CD14-positive monocyte (primary cell): Measurements from ENCODE around the gene FBXW11. TPM values are rescaled to one million over a fixed set of nuclear protein-coding genes. Genes with fewer than 3 reads are reported as not detected.

Experiments
- DNase-seq, 3 donors: peaks; one replicate each; pipeline ENCODE4 v3.0.0-alpha.2; 2011 to 2022
- H2AFZ ChIP-seq: 2 replicates; pipeline ENCODE4 v1.6.0; 2012; ENCODE audit warnings: mild to moderate bottlenecking, low read depth, low read length, inconsistent platforms; ENCODE audit not compliant: insufficient read depth, poor library complexity, severe bottlenecking
- H3K27ac ChIP-seq, 2 donors: 1 replicate in 1 of 2; 2 replicates in 1 of 2; pipeline ENCODE4 v1.5.1; 2012 to 2013; ENCODE audit warnings: low read length in 2 of 2, control low read depth in 1 of 2, inconsistent platforms in 1 of 2, low read depth in 1 of 2, mild to moderate bottlenecking in 1 of 2
- H3K27me3 ChIP-seq, 2 donors: one replicate each; pipeline versions ENCODE4 v1.6.0 to v1.6.1; 2011 to 2013; ENCODE audit warnings: low read length in 2 of 2; ENCODE audit not compliant: control insufficient read depth in 2 of 2, insufficient read depth in 2 of 2
- H3K36me3 ChIP-seq, 2 donors: replicated peaks in 1 of 2; 1 replicate in 1 of 2; 2 replicates in 1 of 2; pipeline versions ENCODE4 v1.5.1 to v1.6.1; 2012 to 2013; ENCODE audit warnings: low read length in 2 of 2, control low read depth in 1 of 2, inconsistent platforms in 1 of 2, mild to moderate bottlenecking in 1 of 2; ENCODE audit not compliant: insufficient read depth in 2 of 2, control insufficient read depth in 1 of 2
- H3K4me1 ChIP-seq, 2 donors: 1 replicate in 1 of 2; 2 replicates in 1 of 2; pipeline versions ENCODE4 v1.5.1 to v1.6.1; 2012 to 2013; ENCODE audit warnings: low read length in 2 of 2, control low read depth in 1 of 2, inconsistent platforms in 1 of 2, mild to moderate bottlenecking in 1 of 2, moderate library complexity in 1 of 2; ENCODE audit not compliant: insufficient read depth in 2 of 2, control insufficient read depth in 1 of 2
- H3K4me2 ChIP-seq: replicated peaks from 2 replicates; pipeline ENCODE3; 2012; ENCODE audit warnings: low read length, moderate library complexity, mild to moderate bottlenecking; ENCODE audit not compliant: poor library complexity, severe bottlenecking; ENCODE audit errors: extremely low read depth
- H3K4me3 ChIP-seq, 3 experiments: fragments of 200-600 bp in 1 of 3; sonication (generic) in 1 of 3; replicated peaks in 1 of 3; 1 replicate in 2 of 3; 2 replicates in 1 of 3; pipeline ENCODE4 v1.5.1; 2011 to 2013; ENCODE audit warnings: low read length in 3 of 3, mild to moderate bottlenecking in 3 of 3, control low read depth in 2 of 3, low read depth in 2 of 3, inconsistent platforms in 1 of 3, moderate library complexity in 1 of 3
- H3K79me2 ChIP-seq: 2 replicates; pipeline ENCODE4 v1.6.0; 2012; ENCODE audit warnings: mild to moderate bottlenecking, control low read depth, inconsistent platforms, low read length, moderate library complexity; ENCODE audit not compliant: insufficient read depth
- H3K9ac ChIP-seq: 2 replicates; pipeline ENCODE4 v1.6.0; 2017; ENCODE audit warnings: low read length, mild to moderate bottlenecking; ENCODE audit not compliant: insufficient read depth, poor library complexity, severe bottlenecking
- H3K9me3 ChIP-seq, 2 donors: replicated peaks in 1 of 2; 1 replicate in 1 of 2; 2 replicates in 1 of 2; pipeline versions ENCODE4 v1.5.1 to v1.6.1; 2012 to 2013; ENCODE audit warnings: low read length in 2 of 2, control low read depth in 1 of 2; ENCODE audit not compliant: control insufficient read depth in 1 of 2, insufficient read depth in 1 of 2
- H4K20me1 ChIP-seq: 2 replicates; pipeline ENCODE4 v1.6.0; 2012; ENCODE audit warnings: mild to moderate bottlenecking, low read length, control low read depth, moderate library complexity; ENCODE audit not compliant: insufficient read depth
- H3K27ac Mint-ChIP-seq, 7 donors: one replicate each; pipeline ENCODE4 v1.8.0; 2020; ENCODE audit warnings: mild to moderate bottlenecking in 7 of 7, mixed read lengths in 7 of 7, moderate library complexity in 6 of 7, inconsistent platforms in 2 of 7
- H3K27me3 Mint-ChIP-seq, 3 donors: one replicate each; pipeline ENCODE4 v1.8.0; 2021 to 2022; ENCODE audit warnings: low read depth in 3 of 3, mild to moderate bottlenecking in 3 of 3, mixed read lengths in 3 of 3, moderate library complexity in 3 of 3, inconsistent platforms in 1 of 3
- H3K36me3 Mint-ChIP-seq, 2 donors: one replicate each; pipeline ENCODE4 v1.8.0; 2020; ENCODE audit warnings: mixed read lengths in 2 of 2, inconsistent platforms in 1 of 2, mild to moderate bottlenecking in 1 of 2
- H3K4me1 Mint-ChIP-seq: one replicate; pipeline ENCODE4 v1.8.0; 2020; ENCODE audit warnings: mild to moderate bottlenecking, mixed read lengths
- H3K4me3 Mint-ChIP-seq, 2 donors: one replicate each; pipeline ENCODE4 v1.8.0; 2020; ENCODE audit warnings: mild to moderate bottlenecking in 2 of 2, mixed read lengths in 2 of 2, moderate library complexity in 1 of 2
- H3K9me3 Mint-ChIP-seq, 7 donors: one replicate each; pipeline ENCODE4 v1.8.0; 2020 to 2022; ENCODE audit warnings: mixed read lengths in 7 of 7, mild to moderate bottlenecking in 6 of 7, moderate library complexity in 6 of 7, inconsistent platforms in 2 of 7
- WGBS: methylation state at CpG from one replicate; pipeline ENCODE4 v1.1.5; 2013; ENCODE audit warnings: missing lambda C conversion rate; ENCODE audit not compliant: insufficient coverage; 5-methylcytosine and 5-hydroxymethylcytosine counted together
- intact Hi-C, 2 donors: fragments of 100-400 bp; cut with micrococcal nuclease; formaldehyde crosslinking; loops; one replicate each; pipeline versions ENCODE4 v1.15.0 to v1.15.1; 2023
- polyA plus RNA-seq, 3 donors: library from polyadenylated mRNA; depleted of rRNA in 1 of 3; unstranded in 2 of 3; stranded (reverse) in 1 of 3; fragments of 300-500 nt in 2 of 3; fragments of >200 nt in 1 of 3; fragmentation: Illumina TruSeq in 2 of 3; gene quantifications; 1 replicate in 2 of 3; 2 replicates in 1 of 3; pipeline ENCODE4 v1.2.3, GENCODE V29; 2012 to 2021
- TF ChIP-seq, protein P1 (sequence below): fragments of 200-600 bp; IDR thresholded peaks from one replicate; pipeline ENCODE4 v1.8.0; 2022; ENCODE audit warnings: antibody characterized with exemption, mild to moderate bottlenecking

FBXW11 gene
- polyA plus RNA-seq, 3 donors = 15.0 to 24.5 (median 18.2) TPM

DNA sequence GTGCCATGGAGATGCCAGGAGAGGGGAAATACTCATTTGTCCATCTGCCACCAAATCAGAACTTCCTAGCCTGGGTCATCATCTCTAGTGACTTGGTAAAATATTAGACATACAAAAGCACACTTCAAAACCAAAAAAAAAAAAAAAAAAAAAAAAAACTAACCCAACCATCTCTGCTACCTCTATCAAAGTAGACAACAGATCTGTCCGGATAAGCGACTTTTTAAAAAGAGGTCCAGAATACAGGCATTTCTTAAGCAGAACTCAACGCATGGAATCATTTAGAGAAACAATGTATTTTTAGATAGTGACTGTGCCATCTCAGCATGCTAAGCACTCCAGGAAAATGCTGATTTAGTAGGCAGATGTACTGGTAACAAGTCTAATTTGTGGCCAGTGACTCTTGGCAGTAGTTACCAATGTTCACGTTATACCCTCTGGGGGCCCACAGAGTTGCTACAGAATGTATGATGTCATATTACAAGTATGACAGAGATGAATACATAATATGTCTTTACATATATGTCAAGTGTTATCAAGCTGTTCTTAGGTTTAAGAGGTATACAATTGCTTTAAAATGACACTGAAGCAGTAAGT is 113.0 kb downstream of the FBXW11 start:
- Mint-ChIP-seq H3K9me3 (no peaks in the 10 kb centered on the region), H3K27me3 (no peaks in the 10 kb centered on the region), H3K36me3 (peaks cover 58 to 66% of the 10 kb centered on the region in 2 donors)

DNA sequence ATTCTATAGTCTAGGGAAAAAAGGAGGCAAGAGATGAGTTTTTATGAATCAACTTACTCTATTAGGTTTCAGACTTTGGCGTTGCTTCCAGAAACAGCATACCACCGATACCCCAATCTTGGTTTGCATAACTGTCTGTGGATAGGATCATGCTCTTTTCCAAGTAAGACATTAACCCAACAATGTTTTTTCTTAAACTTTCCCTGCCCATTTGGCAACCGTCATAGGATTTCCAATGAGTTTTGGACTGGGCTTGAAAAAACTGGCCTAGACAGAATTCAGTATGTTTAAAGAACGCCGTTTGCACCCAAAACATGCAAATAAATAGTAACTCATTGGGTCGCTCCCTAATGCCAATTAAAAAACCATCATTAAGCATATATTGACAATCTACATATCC is 114.8 kb downstream of the FBXW11 start:
- Histone ChIP-seq H3K4me3 (no peak overlapping the region), H3K79me2 (no peaks in the 10 kb centered on the region), H3K27ac (no peak overlapping the region), H3K36me3 (peaks cover 26 to 85% of the 10 kb centered on the region in 2 donors), H3K27me3 (no peaks in the 10 kb centered on the region), H3K4me2 (no peak overlapping the region), H3K9me3 (no peaks in the 10 kb centered on the region), H4K20me1 (no peaks in the 10 kb centered on the region), H3K4me1 (no peaks in the 10 kb centered on the region), H3K9ac (no peak overlapping the region), H2AFZ (no peak overlapping the region)
- TF ChIP-seq, protein P1, sequence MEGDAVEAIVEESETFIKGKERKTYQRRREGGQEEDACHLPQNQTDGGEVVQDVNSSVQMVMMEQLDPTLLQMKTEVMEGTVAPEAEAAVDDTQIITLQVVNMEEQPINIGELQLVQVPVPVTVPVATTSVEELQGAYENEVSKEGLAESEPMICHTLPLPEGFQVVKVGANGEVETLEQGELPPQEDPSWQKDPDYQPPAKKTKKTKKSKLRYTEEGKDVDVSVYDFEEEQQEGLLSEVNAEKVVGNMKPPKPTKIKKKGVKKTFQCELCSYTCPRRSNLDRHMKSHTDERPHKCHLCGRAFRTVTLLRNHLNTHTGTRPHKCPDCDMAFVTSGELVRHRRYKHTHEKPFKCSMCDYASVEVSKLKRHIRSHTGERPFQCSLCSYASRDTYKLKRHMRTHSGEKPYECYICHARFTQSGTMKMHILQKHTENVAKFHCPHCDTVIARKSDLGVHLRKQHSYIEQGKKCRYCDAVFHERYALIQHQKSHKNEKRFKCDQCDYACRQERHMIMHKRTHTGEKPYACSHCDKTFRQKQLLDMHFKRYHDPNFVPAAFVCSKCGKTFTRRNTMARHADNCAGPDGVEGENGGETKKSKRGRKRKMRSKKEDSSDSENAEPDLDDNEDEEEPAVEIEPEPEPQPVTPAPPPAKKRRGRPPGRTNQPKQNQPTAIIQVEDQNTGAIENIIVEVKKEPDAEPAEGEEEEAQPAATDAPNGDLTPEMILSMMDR = no peak
- H3K9me3 Mint-ChIP-seq = no peaks in the 10 kb centered on the region
- no peak for DNase-seq
- H3K36me3 Mint-ChIP-seq = peaks cover 57 to 64% of the 10 kb centered on the region in 2 donors
- H3K27ac Mint-ChIP-seq = no peak overlapping the region
- H3K4me1 Mint-ChIP-seq = no peaks in the 10 kb centered on the region
- no peaks in the 10 kb centered on the region for H3K27me3 Mint-ChIP-seq
- 50% methylated on average over 2 of the region's 6 CpGs for WGBS
- H3K4me3 Mint-ChIP-seq = no peak overlapping the region
- intact Hi-C loops = no loop called here

More for the DNA sequence above, 113.0 kb downstream of the FBXW11 start:
- Histone ChIP-seq H3K4me1 (no peaks in the 10 kb centered on the region), H3K79me2 (no peaks in the 10 kb centered on the region), H4K20me1 (no peaks in the 10 kb centered on the region), H3K4me3 (no peak overlapping the region), H3K27ac (no peak overlapping the region), H2AFZ (no peak overlapping the region), H3K9ac (no peak overlapping the region), H3K9me3 (no peaks in the 10 kb centered on the region), H3K36me3 (peaks cover 23 to 96% of the 10 kb centered on the region in 2 donors), H3K27me3 (no peaks in the 10 kb centered on the region), H3K4me2 (no peak overlapping the region)
- no peak overlapping the region for H3K27ac Mint-ChIP-seq
- no peaks in the 10 kb centered on the region for H3K4me1 Mint-ChIP-seq
- TF ChIP-seq, protein P1 = no peak
- intact Hi-C loops = no loop called here
- no peak for DNase-seq
- no peak overlapping the region for H3K4me3 Mint-ChIP-seq
- WGBS = 100% methylated on average over 1 of the region's 4 CpGs
